ENCODE results near the gene KCNC3.

Gene KCNC3

DNA sequence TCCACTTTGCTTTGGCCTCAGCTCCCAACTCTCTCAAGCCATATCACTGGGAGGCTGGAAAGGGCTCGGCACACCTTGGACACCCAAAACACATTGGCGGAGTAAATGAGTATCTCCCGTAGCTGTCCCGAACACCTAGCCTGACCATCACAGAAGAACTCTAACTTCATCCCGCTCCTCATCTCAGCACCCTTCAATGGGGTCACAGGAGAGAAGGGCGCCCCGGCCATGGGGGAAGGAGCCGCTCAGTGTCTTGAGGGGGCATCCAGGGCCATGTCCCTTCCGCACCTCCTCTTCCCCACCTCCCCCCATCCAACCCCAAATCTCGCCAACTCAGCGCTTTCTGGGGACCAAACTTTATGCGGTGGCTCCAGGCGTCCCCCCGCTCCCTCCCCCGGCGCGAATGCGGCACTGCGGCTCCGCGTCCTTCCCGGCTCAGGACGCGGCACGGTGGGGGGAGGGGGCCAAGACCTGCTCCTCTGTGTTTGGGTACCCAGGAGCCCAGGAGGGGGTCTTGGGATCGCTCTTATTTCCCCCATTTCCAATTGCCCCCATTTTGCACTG is 3.0 kb downstream of the KCNC3 start:
- DNase-seq, result no peak

DNA sequence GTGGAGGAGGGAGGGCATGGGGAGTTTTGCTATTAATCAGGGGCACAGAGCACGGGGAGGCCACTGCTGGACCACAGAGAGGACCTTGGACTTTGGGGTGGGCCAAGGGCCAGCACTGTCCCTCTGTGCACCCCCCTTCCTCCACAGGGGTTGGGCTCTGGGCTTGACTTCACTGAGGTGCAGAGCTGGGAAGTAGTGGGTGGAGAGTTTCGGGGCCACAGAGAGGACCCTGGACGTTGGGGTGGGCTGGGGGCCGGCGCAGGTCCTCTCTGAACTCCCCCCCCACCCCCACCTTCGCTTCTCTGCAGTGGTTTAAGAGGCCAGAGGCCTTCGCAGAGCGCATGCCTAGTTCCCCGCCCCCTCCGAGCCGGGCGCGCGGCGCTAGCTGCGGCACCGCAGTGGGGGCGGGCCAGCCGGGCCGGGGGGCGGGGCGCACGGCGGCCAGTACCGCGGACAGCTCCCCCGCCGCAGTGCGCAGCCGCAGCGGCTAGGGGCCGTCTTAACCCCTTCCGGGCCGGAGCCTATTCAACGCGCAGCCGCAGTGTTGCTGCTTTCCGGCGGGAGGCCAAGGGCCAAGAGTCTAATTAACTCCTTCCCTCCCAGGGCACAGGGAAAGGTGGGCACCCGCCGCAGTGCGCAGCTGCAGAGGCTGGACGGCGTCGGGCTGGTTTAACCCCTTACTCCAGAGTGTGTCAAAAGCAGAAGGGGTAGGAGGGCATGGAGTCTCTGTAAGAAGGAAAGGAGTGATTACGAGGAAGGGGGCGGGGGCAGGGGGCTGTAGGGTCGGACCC is 3.7 kb downstream of the KCNC3 start:
- DNase-seq, result peak; percentile 79

- no peak for DNase-seq
Measured at GRCh38 chr19:50324331-50324730, 4.8 kb downstream of the KCNC3 start.

GRCh38 chr19:50323782-50324133 is 5.4 kb downstream of the KCNC3 start:
- no peak for DNase-seq

DNA sequence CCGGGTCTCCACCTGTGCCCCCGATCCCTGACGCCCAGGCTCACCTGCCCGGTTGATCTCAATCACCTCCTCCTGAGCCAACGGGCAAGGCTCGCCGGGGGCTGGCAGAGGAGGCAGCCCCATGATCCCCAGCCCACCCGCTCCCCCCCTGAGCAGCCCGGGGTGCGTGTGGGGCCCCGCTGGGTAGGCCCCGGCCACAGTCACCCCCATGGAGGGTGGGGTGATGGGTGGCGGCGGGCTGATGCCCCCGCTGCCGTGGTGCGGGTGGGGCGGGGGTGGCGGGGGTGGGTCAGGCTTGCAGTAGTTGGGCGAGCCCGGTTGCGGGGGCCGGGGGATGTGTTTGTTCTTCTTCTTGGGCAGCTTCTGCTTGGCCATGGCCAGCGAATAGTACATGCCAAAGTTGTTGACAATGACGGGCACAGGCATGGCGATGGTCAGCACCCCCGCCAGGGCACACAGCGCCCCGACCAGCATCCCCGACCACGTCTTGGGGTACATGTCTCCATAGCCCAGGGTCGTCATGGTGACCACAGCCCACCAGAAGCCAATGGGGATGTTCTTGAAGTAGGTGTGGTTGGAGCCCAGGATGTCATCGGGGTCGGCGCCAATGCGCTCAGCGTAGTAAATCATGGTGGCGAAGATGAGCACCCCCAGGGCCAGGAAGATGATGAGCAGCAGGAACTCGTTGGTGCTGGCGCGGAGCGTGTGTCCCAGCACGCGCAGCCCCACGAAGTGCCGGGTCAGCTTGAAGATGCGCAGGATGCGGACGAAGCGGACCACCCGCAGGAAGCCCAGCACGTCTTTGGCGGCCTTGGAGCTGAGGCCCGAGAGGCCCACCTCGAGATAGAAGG is 6.0 kb downstream of the KCNC3 start:
- DNase-seq, result no peak

GRCh38 chr19:50322234-50322633 is 6.9 kb downstream of the KCNC3 start:
- DNase-seq, result no peak

- DNase-seq, result no peak
Measured at GRCh38 chr19:50321831-50322230, 7.3 kb downstream of the KCNC3 start.

- no peak for DNase-seq
Measured at GRCh38 chr19:50320596-50320995, 8.6 kb downstream of the KCNC3 start.

- DNase-seq, result no peak
Measured at GRCh38 chr19:50320051-50320450, 9.1 kb downstream of the KCNC3 start.

GRCh38 chr19:50319156-50319555 is 10.0 kb downstream of the KCNC3 start:
- no peak for DNase-seq

DNA sequence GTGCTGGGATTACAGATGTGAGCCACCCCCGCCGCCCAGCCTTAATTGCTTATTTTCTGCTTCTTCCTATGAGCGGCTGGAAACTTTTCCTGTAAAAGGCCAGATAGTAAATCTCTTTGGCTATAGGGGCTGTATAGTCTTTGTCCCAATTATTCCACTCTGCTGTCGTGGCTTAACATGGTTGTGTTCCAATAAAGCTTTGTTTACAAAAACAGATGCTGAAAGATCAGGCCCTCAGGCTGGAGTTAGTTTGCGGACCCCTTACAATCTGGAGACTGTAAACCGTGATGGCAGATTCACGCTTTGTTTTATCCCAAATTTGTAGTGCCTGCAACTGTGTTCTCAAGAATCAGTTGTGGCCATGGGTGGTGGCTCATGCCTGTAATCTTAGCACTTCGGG is 10.7 kb downstream of the KCNC3 start:
- no peak for DNase-seq

DNA sequence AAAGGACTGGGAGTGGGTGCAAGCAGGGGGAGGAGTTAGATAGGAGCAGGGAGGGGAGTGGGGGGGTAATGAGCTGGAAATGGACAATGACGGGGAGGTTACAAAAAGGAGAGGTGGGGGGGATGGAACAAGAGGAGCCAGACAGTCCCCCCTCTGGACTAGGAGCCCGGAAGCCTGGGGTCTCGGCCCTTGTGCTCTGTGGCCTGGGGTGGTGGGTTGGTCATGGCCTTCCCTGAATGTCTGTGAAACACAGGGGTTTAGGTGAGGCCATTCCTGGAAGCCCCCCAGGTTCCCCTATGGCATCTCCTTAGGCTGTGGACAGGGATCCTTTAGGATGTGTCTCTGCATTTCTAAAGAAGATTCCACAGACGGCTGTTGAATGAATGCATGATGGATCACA is 12.1 kb downstream of the KCNC3 start:
- no peak for DNase-seq

DNA sequence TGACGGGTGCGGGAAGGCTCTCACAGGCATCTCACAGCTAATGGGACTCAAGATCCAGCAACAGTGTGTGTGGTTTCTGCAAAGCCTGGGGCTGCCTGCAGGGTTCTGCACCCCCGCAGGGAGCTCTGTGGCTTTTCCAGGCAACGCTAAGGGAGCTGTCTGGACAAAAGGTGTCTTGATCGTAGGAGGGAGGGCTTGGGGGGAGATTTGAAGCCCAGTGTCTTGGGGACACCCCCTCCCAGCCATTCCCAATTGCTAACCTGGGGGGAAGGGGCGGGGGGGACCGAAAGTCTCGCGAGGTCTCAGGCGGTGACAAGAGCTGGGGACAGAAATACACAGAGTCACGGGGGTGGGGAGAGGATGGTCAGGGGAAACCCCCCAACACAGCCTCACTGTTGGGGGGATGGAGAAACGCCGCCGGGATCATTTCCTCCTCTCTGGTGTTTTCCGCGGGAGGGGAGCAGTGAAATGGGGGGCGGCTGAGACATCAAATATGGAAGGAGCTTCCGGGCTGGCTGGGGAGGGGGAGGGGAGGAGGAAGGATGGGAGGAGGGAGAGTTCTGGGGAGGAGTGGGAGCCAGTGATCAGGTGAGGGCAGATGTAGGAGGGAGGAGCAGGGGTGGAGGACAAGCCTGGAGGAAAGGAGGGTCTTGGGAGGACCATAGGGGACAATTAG is 13.3 kb downstream of the KCNC3 start:
- DNase-seq, result peak; percentile 57

DNA sequence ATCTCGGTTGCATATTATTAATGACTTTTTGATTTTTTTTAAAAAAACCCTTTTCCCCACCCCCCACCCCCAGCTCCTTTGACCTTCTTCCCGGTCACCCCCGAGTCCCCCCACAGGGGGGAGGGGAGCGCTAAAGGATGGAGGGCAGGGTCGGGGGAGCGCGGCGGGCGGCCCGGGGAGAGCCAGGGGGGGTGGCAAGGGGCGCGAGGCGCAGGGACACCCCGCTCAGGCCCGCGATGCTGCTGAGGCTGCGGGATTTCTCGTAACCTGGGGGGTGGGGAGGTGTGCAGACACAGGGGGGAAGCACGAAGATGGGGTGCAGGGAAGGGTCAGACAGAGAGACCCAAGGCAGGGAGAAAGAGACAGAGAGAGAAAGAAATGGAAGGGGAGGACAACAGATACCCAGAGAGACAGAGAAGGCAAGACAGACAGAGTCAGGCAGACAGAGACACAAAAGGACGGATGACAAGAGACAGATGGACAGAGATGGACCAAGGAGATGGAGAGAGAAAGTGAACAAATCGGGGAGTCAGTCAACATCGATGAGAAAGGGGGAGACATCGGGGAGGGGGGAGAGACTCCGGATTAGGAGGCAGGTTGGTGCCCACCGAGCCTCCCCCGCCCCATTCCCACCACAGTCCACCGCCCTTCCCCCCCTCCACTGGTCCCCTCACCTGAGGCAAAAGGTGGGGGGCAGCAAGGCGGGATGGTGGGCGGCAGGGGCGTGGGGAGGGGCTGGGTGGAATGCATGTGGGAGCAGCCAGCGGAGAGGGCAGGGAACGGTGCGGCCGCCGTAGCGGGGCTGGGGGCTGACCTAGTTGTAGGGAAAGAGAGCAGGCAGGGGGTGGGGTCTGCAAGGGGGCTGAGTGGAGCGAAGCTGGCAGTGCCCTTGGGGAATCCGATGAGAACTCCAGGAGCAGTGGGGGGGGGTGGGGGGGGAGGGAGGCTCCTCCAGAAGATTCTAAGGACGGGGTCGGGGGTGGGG is 14.2 kb downstream of the KCNC3 start:
- DNase-seq, result no peak

DNA sequence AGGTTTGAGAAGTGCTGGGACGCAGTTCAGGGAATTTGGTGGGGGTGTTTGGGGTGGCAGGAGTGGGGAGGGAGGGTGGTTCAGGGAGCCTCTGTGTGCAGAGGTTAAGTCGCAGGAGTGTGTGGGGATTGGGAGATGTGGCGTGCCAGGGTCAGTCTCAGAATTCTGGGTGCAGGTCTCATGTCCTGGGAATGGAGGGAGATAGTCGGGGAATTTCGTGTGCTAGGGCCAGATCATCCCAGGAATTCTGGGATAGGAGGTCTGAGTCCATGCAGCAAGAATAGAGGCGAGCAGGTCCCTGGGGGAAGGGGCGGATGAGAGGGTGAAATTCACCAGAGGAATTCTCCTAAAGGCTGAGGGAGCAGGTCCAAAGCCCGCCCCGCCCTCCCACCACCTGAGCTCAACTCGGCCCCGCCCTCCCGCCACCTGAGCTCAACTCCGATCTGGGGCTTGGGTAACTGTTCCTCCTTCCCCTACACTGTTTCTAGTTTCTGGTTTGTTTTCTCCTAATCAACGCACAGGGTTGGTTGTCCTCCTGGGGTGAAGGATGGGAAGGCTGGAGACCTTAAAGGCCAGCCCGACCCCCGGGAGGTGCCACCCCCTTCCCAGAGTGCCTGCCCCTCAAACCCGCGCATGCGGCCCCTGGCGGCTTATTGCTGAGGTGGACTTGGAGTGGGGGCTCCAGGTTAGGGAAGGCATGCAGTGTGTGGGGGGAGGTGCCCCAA is 15.2 kb downstream of the KCNC3 start:
- no peak for DNase-seq

DNA sequence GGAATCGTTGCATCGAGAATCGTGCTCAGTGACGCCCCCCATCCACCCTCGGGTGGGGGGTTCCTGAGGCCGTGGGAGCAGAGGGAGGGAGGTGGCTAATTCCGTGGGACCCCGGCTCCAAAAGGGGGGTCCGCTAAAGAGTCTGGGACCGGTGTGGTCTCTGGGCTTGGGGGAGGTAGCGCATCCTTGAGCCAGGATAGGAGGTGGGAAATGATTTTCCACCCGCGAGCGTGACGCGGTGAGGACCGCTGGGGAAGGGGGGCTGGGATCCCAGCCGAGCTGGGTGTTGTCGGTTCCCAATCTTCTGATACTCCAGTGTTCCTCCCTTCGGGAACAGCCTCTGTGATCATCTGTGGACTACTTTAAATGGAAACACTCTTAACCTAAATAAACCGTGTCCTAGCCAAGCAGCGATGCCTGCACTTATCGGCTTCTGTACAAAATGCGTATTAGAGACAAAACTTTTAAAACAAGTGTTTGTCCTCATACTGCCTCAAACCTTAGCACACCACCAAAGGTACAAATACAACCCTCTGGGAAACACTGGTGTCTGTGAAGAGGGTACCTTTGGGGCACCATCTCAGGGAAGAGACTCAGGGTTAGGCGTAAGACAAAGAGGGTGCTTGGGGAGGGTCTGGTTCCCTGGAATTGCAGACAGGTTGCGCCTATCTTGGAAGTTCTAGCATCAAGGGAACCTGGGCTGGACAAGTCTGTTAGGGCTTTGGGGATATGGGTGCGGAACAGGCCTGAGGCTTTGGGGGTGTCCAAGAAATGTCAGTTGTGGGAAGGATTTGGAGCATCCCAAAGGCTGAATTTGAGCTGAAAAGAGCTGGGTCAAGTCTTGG is 16.0 kb downstream of the KCNC3 start:
- DNase-seq, result no peak

DNA sequence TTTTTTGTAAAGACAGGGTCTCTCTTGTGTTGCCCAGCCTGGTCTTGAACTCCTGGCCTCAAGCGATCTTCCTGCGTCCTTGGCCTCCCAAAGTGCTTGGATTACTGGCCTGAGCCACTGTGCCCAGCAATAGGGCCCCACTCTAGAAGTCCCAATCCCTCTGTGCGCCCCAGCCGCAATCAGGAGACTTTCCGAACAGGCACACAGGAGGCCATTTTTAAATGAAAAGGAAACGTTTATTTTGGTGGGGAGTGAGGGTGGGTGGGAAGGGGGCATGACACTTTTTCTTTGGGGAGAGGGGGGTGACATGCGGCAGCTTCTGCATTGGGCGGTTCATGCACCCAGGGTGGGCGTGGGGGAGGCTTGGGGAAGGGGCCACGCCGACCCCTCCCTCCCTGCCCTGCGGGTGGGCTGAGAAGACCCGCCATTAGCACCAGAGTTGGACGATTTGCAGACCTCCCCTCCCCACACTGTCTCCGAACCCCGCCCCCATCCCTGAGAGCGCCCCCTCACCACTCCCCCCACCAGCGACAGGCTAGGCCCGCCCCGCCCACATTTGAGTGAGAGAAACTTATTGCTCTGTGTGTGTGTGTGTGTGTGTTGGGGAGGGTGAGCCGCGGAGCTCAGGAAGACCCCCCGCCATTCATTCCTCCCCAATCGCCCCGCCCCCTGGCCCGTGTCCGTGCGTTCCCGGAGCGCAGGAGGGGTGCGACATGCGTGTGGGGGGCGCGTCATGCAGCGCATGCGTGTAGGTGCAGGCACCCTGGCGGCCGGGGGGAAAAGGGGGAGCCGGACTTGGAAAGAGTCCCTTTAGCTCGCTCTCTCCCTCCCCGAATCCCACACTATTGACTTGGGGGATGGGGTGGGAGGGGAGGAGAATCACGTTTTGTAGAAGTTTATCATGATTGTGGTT is 17.2 kb downstream of the KCNC3 start:
- DNase-seq, result peak; percentile 19

DNA sequence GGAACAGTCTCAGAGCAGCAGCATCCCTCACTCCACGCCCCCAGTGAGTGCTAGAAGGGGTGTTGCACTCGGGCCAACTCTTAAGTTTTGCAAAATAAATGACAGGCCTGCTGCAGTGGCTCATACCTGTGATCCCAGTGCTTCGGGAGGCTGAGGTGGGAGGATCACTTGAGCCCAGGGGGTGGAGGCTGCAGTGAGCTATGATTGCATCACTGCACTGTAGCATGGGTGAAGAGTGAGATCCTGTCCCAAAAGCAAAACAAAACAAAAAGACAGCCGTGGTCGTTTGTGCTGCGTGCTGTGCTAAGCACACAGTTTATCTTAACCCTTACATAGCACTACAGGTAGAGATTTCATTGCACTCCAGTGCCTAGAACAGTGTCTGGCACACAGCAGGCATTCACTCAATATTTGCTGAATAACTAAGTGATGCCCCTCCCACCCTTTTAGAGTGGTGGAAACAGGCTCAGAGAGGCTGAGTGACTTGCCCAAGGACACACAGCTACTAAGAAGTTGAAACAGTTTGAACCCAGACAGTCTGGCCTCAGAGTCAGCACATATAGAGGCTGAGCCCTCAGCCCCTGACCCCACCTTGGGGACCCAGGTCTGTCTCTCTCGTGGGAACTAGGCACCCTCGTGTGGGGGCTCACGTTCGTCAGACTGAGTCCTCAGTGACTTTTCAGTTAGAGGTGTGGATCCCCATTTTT is 18.3 kb downstream of the KCNC3 start:
- DNase-seq, result no peak

All from NCI-H1436 treated with DMSO at 0.1 percent for 48 hours (cell line).